WTC11 (cell line): ENCODE data around the gene ATG13. TPM values are rescaled to one million over a fixed set of nuclear protein-coding genes. Genes with fewer than 3 reads are reported as not detected.

Experiments
- ATAC-seq: fragments of 200-7000 bp; cut with Tn5 transposase; 2 replicates; pipeline ENCODE4 v1.10.0; 2021; ENCODE audit warnings: mild to moderate bottlenecking, moderate library complexity
- CTCF ChIA-PET: fragments of 300-600 bp; sonication (Branson Sonifier 250); formaldehyde crosslinking; loops from one replicate; lab custom pipeline; 2021; ENCODE audit warnings: antibody characterized with exemption; lab: Charles Lee
- POLR2A ChIA-PET: fragments of 350-600 bp; sonication (Branson Sonifier 250); formaldehyde crosslinking; loops from one replicate; lab custom pipeline; 2021; ENCODE audit warnings: antibody characterized with exemption; lab: Charles Lee
- DNase-seq: peaks from one replicate; pipeline ENCODE4 v3.0.0; 2021; ENCODE audit warnings: low spot score
- H3K27ac Mint-ChIP-seq: 2 replicates; pipeline ENCODE4 v1.8.0; 2021; ENCODE audit warnings: mixed read lengths
- H3K27me3 Mint-ChIP-seq: 2 replicates; pipeline ENCODE4 v1.8.0; 2021; ENCODE audit warnings: low read depth, mild to moderate bottlenecking, moderate library complexity, mixed read lengths
- H3K36me3 Mint-ChIP-seq: 2 replicates; pipeline ENCODE4 v1.8.0; 2021; ENCODE audit warnings: mixed read lengths
- H3K4me1 Mint-ChIP-seq: 2 replicates; pipeline ENCODE4 v1.8.0; 2022; ENCODE audit warnings: mixed read lengths
- H3K4me3 Mint-ChIP-seq: 2 replicates; pipeline ENCODE4 v1.8.0; 2021; ENCODE audit warnings: mild to moderate bottlenecking, moderate library complexity, mixed read lengths
- H3K9me3 Mint-ChIP-seq: 2 replicates; pipeline ENCODE4 v1.8.0; 2021; ENCODE audit warnings: mixed read lengths
- NFATC4 ChIP-seq: fragments of 250-450 bp; sonication (Bioruptor Pico); IDR thresholded peaks from 2 replicates; pipeline ENCODE4 v1.9.0; 2021; ENCODE audit warnings: mild to moderate bottlenecking
- NR3C1 ChIP-seq: sonication (generic); formaldehyde crosslinking; conservative IDR thresholded peaks from 2 replicates; pipeline ENCODE4 v1.8.1; 2023; ENCODE audit warnings: low read depth, mild to moderate bottlenecking, missing genetic modification reagents
- SMAD4 ChIP-seq: sonication (generic); formaldehyde crosslinking; IDR thresholded peaks from 2 replicates; pipeline ENCODE4 v1.8.0; 2022; ENCODE audit warnings: mild to moderate bottlenecking, missing genetic modification reagents
- TEAD1 ChIP-seq: sonication (generic); formaldehyde crosslinking; IDR thresholded peaks from 2 replicates; pipeline ENCODE4 v1.8.0; 2022; ENCODE audit warnings: mild to moderate bottlenecking, missing genetic modification reagents
- ZNF232 ChIP-seq: sonication (generic); formaldehyde crosslinking; IDR thresholded peaks from 2 replicates; pipeline ENCODE4 v1.8.0; 2022; ENCODE audit warnings: mild to moderate bottlenecking, missing genetic modification reagents
- ZNF263 ChIP-seq: sonication (generic); formaldehyde crosslinking; IDR thresholded peaks from 2 replicates; pipeline ENCODE4 v1.8.1; 2022; ENCODE audit warnings: low read depth, mild to moderate bottlenecking, moderate library complexity, missing genetic modification reagents
- ZNF423 ChIP-seq: fragments of 250-450 bp; sonication (Bioruptor Pico); IDR thresholded peaks from 2 replicates; pipeline ENCODE4 v2.1.2; 2022; ENCODE audit warnings: mild to moderate bottlenecking, moderate library complexity
- total RNA-seq: library from RNA; stranded (reverse); gene quantifications from 3 replicates; pipeline ENCODE4 v1.2.3, GENCODE V29; 2021
- TF ChIP-seq, protein P1 (sequence below): sonication (generic); formaldehyde crosslinking; IDR thresholded peaks from 2 replicates; pipeline ENCODE4 v1.8.1; 2023; ENCODE audit warnings: mild to moderate bottlenecking, missing genetic modification reagents
- TF ChIP-seq, protein P2 (sequence below): sonication (generic); formaldehyde crosslinking; IDR thresholded peaks from 2 replicates; pipeline ENCODE4 v1.8.1; 2022; ENCODE audit warnings: low read depth, mild to moderate bottlenecking, moderate library complexity, missing genetic modification reagents, borderline replicate concordance
- TF ChIP-seq, protein P3 (sequence below): sonication (generic); formaldehyde crosslinking; IDR thresholded peaks from 2 replicates; pipeline ENCODE4 v1.8.1; 2022; ENCODE audit warnings: missing genetic modification reagents, borderline replicate concordance
- TF ChIP-seq, protein P4 (sequence below): sonication (generic); formaldehyde crosslinking; IDR thresholded peaks from 2 replicates; pipeline ENCODE4 v1.8.0; 2022; ENCODE audit warnings: missing genetic modification reagents
- TF ChIP-seq, protein P5 (sequence below): sonication (generic); formaldehyde crosslinking; IDR thresholded peaks from 2 replicates; pipeline ENCODE4 v1.8.0; 2023; ENCODE audit warnings: mild to moderate bottlenecking, missing genetic modification reagents
- TF ChIP-seq, protein P6 (sequence below): sonication (generic); formaldehyde crosslinking; IDR thresholded peaks from 2 replicates; pipeline ENCODE4 v1.8.0; 2022; ENCODE audit warnings: mild to moderate bottlenecking, missing genetic modification reagents
- TF ChIP-seq, protein P7 (sequence below): sonication (generic); formaldehyde crosslinking; conservative IDR thresholded peaks from 2 replicates; pipeline ENCODE4 v1.8.1; 2023; ENCODE audit warnings: mild to moderate bottlenecking, low read depth, missing genetic modification reagents, moderate library complexity
- TF ChIP-seq, protein P8 (sequence below): fragments of 250-450 bp; sonication (Bioruptor Pico); conservative IDR thresholded peaks from 2 replicates; pipeline ENCODE4 v1.9.0; 2021; ENCODE audit warnings: mild to moderate bottlenecking
- TF ChIP-seq, protein P9 (sequence below): sonication (generic); formaldehyde crosslinking; IDR thresholded peaks from 2 replicates; pipeline ENCODE4 v1.8.1; 2022; ENCODE audit warnings: mild to moderate bottlenecking, missing genetic modification reagents, moderate library complexity, borderline replicate concordance
- TF ChIP-seq, protein P10 (sequence below): sonication (generic); formaldehyde crosslinking; IDR thresholded peaks from 2 replicates; pipeline ENCODE4 v1.8.1; 2022; ENCODE audit warnings: mild to moderate bottlenecking, moderate library complexity, missing genetic modification reagents

Gene ATG13
- total RNA-seq, 1 experiment from 2014 or later: 85.4 TPM

DNA sequence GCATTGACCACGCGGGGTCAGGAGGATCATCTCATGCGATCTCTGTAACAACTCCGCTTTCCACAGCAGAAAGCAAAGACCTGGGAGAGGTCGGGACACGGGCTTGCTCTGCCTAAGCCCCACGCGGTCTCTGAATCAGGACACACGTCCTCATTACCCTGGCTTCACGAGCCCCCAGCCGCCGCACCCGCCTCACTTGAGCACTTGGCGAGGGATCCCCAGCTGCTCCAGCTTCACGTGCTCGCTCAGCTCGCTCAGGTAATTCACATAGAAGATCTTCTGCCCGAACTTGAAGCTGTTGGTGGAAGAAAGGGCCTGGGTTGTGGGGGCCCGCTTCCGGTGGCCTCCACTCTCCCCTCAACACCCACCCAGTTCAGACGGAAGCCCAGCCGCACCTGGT is 63.5 kb downstream of the ATG13 start:
- no peak for ATAC-seq
- Mint-ChIP-seq H3K36me3 (0 out of 2 replicates have a peak, but pooled peaks cover 4% of the 10 kb centered on the region), H3K4me1 (peaks cover 6% of the 10 kb centered on the region; the same call in 1 of the 2 replicates), H3K27me3 (no peaks in the 10 kb centered on the region), H3K27ac (no peak overlapping the region), H3K4me3 (no peak overlapping the region), H3K9me3 (no peaks in the 10 kb centered on the region)
- ChIA-PET POLR2A (no interaction called here), CTCF (no interaction called here)
- DNase-seq: no peak
- TF ChIP-seq ZNF232 (CRISPR knock-in tag) (no peak), SMAD4 (no peak), NFATC4 (CRISPR knock-in tag) (no peak), ZNF423 (CRISPR knock-in tag) (no peak), ZNF263 (CRISPR knock-in tag) (no peak), TEAD1 (CRISPR knock-in tag) (no peak), NR3C1 (CRISPR knock-in tag) (no peak)
- TF ChIP-seq, protein P1, sequence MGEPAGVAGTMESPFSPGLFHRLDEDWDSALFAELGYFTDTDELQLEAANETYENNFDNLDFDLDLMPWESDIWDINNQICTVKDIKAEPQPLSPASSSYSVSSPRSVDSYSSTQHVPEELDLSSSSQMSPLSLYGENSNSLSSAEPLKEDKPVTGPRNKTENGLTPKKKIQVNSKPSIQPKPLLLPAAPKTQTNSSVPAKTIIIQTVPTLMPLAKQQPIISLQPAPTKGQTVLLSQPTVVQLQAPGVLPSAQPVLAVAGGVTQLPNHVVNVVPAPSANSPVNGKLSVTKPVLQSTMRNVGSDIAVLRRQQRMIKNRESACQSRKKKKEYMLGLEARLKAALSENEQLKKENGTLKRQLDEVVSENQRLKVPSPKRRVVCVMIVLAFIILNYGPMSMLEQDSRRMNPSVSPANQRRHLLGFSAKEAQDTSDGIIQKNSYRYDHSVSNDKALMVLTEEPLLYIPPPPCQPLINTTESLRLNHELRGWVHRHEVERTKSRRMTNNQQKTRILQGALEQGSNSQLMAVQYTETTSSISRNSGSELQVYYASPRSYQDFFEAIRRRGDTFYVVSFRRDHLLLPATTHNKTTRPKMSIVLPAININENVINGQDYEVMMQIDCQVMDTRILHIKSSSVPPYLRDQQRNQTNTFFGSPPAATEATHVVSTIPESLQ (CRISPR knock-in tag): no peak
- TF ChIP-seq, protein P2, sequence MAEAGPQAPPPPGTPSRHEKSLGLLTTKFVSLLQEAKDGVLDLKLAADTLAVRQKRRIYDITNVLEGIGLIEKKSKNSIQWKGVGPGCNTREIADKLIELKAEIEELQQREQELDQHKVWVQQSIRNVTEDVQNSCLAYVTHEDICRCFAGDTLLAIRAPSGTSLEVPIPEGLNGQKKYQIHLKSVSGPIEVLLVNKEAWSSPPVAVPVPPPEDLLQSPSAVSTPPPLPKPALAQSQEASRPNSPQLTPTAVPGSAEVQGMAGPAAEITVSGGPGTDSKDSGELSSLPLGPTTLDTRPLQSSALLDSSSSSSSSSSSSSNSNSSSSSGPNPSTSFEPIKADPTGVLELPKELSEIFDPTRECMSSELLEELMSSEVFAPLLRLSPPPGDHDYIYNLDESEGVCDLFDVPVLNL (CRISPR knock-in tag): no peak
- TF ChIP-seq, protein P3, sequence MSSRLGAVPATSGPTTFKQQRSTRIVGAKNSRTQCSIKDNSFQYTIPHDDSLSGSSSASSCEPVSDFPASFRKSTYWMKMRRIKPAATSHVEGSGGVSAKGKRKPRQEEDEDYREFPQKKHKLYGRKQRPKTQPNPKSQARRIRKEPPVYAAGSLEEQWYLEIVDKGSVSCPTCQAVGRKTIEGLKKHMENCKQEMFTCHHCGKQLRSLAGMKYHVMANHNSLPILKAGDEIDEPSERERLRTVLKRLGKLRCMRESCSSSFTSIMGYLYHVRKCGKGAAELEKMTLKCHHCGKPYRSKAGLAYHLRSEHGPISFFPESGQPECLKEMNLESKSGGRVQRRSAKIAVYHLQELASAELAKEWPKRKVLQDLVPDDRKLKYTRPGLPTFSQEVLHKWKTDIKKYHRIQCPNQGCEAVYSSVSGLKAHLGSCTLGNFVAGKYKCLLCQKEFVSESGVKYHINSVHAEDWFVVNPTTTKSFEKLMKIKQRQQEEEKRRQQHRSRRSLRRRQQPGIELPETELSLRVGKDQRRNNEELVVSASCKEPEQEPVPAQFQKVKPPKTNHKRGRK (CRISPR knock-in tag): no peak
- TF ChIP-seq, protein P4, sequence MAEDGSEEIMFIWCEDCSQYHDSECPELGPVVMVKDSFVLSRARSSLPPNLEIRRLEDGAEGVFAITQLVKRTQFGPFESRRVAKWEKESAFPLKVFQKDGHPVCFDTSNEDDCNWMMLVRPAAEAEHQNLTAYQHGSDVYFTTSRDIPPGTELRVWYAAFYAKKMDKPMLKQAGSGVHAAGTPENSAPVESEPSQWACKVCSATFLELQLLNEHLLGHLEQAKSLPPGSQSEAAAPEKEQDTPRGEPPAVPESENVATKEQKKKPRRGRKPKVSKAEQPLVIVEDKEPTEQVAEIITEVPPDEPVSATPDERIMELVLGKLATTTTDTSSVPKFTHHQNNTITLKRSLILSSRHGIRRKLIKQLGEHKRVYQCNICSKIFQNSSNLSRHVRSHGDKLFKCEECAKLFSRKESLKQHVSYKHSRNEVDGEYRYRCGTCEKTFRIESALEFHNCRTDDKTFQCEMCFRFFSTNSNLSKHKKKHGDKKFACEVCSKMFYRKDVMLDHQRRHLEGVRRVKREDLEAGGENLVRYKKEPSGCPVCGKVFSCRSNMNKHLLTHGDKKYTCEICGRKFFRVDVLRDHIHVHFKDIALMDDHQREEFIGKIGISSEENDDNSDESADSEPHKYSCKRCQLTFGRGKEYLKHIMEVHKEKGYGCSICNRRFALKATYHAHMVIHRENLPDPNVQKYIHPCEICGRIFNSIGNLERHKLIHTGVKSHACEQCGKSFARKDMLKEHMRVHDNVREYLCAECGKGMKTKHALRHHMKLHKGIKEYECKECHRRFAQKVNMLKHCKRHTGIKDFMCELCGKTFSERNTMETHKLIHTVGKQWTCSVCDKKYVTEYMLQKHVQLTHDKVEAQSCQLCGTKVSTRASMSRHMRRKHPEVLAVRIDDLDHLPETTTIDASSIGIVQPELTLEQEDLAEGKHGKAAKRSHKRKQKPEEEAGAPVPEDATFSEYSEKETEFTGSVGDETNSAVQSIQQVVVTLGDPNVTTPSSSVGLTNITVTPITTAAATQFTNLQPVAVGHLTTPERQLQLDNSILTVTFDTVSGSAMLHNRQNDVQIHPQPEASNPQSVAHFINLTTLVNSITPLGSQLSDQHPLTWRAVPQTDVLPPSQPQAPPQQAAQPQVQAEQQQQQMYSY: no peak
- TF ChIP-seq, protein P5, sequence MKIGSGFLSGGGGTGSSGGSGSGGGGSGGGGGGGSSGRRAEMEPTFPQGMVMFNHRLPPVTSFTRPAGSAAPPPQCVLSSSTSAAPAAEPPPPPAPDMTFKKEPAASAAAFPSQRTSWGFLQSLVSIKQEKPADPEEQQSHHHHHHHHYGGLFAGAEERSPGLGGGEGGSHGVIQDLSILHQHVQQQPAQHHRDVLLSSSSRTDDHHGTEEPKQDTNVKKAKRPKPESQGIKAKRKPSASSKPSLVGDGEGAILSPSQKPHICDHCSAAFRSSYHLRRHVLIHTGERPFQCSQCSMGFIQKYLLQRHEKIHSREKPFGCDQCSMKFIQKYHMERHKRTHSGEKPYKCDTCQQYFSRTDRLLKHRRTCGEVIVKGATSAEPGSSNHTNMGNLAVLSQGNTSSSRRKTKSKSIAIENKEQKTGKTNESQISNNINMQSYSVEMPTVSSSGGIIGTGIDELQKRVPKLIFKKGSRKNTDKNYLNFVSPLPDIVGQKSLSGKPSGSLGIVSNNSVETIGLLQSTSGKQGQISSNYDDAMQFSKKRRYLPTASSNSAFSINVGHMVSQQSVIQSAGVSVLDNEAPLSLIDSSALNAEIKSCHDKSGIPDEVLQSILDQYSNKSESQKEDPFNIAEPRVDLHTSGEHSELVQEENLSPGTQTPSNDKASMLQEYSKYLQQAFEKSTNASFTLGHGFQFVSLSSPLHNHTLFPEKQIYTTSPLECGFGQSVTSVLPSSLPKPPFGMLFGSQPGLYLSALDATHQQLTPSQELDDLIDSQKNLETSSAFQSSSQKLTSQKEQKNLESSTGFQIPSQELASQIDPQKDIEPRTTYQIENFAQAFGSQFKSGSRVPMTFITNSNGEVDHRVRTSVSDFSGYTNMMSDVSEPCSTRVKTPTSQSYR (CRISPR knock-in tag): no peak
- TF ChIP-seq, protein P6, sequence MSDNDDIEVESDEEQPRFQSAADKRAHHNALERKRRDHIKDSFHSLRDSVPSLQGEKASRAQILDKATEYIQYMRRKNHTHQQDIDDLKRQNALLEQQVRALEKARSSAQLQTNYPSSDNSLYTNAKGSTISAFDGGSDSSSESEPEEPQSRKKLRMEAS (CRISPR knock-in tag): no peak
- TF ChIP-seq, protein P7, sequence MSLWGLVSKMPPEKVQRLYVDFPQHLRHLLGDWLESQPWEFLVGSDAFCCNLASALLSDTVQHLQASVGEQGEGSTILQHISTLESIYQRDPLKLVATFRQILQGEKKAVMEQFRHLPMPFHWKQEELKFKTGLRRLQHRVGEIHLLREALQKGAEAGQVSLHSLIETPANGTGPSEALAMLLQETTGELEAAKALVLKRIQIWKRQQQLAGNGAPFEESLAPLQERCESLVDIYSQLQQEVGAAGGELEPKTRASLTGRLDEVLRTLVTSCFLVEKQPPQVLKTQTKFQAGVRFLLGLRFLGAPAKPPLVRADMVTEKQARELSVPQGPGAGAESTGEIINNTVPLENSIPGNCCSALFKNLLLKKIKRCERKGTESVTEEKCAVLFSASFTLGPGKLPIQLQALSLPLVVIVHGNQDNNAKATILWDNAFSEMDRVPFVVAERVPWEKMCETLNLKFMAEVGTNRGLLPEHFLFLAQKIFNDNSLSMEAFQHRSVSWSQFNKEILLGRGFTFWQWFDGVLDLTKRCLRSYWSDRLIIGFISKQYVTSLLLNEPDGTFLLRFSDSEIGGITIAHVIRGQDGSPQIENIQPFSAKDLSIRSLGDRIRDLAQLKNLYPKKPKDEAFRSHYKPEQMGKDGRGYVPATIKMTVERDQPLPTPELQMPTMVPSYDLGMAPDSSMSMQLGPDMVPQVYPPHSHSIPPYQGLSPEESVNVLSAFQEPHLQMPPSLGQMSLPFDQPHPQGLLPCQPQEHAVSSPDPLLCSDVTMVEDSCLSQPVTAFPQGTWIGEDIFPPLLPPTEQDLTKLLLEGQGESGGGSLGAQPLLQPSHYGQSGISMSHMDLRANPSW: no peak
- TF ChIP-seq, protein P8, sequence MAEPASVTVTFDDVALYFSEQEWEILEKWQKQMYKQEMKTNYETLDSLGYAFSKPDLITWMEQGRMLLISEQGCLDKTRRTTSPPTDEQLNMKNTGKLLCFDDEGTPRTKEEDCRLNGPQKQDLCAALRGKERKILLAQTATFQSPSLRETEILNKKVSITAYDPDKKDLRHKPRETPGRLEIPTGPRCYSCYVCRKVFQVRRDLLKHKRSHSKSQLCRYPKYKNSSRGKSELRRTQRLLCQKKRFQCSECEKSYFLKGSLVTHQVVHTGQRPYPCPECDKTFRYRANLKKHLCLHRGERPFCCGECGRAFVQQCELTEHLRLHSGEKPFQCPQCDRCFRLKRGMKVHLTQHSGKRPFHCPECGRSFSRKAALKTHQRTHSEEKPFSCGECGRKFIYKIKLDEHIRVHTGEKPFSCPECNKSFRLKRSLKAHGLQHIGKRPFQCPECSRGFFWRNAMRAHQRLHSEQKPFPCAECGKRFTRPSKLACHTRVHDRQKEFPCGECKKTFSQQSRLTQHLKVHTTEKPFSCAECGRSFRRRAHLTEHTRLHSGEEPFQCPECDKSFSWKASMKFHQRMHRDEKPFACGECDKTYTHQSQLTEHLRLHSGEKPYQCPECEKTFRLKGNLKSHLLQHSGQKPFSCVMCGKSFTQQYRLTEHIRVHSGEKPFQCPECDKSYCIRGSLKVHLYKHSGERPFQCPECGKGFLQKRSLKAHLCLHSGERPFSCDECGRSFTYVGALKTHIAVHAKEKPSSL (CRISPR knock-in tag): no peak
- TF ChIP-seq, protein P9, sequence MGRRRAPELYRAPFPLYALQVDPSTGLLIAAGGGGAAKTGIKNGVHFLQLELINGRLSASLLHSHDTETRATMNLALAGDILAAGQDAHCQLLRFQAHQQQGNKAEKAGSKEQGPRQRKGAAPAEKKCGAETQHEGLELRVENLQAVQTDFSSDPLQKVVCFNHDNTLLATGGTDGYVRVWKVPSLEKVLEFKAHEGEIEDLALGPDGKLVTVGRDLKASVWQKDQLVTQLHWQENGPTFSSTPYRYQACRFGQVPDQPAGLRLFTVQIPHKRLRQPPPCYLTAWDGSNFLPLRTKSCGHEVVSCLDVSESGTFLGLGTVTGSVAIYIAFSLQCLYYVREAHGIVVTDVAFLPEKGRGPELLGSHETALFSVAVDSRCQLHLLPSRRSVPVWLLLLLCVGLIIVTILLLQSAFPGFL: no peak
- TF ChIP-seq, protein P10, sequence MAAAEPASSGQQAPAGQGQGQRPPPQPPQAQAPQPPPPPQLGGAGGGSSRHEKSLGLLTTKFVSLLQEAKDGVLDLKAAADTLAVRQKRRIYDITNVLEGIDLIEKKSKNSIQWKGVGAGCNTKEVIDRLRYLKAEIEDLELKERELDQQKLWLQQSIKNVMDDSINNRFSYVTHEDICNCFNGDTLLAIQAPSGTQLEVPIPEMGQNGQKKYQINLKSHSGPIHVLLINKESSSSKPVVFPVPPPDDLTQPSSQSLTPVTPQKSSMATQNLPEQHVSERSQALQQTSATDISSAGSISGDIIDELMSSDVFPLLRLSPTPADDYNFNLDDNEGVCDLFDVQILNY (CRISPR knock-in tag): no peak
